ENCODE measurements around the gene CYFIP1.

CYFIP1 gene

DNA sequence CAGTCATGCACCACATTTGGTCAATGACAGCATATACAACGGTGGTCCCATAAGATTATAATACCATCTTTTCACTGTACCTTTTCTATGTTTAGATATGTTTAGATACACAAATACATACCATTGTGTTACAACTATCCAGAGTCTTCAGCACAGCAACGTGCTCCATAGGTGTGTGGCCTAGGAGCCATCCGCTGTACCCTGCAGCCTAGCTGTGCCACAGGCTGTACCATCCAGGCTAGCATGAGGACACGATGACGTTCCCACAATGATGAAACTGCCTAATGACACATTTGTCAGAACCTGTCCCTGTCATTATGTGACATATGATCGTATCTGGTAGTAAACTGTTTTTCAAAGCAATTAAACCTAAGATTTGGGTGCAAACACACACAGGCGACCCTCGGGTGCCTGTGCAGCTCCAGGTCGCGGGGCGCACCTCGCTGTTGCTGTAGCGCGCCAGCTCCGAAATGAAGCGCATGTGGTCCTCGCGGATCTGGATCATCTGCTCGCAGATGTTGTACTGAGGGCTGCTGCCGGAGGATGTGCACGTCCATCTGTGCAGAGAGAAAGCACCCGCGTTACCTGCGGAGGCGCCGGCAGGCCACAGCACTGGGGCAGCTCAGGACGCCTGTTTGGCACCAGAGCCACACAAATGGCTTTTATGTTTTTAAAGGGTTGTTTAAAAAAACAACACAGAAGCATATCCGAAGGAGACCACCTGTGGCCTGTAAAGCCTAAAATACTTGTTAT is 48.2 kb downstream of the CYFIP1 start:
- TF ChIP-seq, protein P1, sequence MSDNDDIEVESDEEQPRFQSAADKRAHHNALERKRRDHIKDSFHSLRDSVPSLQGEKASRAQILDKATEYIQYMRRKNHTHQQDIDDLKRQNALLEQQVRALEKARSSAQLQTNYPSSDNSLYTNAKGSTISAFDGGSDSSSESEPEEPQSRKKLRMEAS (IDR thresholded peaks at IDR 0.05; ENCODE audit: low read depth, low read length): no peak
- TF ChIP-seq, protein P2, sequence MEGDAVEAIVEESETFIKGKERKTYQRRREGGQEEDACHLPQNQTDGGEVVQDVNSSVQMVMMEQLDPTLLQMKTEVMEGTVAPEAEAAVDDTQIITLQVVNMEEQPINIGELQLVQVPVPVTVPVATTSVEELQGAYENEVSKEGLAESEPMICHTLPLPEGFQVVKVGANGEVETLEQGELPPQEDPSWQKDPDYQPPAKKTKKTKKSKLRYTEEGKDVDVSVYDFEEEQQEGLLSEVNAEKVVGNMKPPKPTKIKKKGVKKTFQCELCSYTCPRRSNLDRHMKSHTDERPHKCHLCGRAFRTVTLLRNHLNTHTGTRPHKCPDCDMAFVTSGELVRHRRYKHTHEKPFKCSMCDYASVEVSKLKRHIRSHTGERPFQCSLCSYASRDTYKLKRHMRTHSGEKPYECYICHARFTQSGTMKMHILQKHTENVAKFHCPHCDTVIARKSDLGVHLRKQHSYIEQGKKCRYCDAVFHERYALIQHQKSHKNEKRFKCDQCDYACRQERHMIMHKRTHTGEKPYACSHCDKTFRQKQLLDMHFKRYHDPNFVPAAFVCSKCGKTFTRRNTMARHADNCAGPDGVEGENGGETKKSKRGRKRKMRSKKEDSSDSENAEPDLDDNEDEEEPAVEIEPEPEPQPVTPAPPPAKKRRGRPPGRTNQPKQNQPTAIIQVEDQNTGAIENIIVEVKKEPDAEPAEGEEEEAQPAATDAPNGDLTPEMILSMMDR (IDR thresholded peaks at IDR 0.05; ENCODE audit: low read depth, low read length): no peak
- TF ChIP-seq POLR2A (IDR thresholded peaks at IDR 0.05; ENCODE audit: extremely low read depth, insufficient read length): no peak
- no peak for TF ChIP-seq MYC (IDR thresholded peaks at IDR 0.05; ENCODE audit: low read depth, low read length)
- no peak overlapping the region for H3K4me3 ChIP-seq (ENCODE audit: low read depth, low read length)
- no peak for DNase-seq (ENCODE audit: low read depth)

DNA sequence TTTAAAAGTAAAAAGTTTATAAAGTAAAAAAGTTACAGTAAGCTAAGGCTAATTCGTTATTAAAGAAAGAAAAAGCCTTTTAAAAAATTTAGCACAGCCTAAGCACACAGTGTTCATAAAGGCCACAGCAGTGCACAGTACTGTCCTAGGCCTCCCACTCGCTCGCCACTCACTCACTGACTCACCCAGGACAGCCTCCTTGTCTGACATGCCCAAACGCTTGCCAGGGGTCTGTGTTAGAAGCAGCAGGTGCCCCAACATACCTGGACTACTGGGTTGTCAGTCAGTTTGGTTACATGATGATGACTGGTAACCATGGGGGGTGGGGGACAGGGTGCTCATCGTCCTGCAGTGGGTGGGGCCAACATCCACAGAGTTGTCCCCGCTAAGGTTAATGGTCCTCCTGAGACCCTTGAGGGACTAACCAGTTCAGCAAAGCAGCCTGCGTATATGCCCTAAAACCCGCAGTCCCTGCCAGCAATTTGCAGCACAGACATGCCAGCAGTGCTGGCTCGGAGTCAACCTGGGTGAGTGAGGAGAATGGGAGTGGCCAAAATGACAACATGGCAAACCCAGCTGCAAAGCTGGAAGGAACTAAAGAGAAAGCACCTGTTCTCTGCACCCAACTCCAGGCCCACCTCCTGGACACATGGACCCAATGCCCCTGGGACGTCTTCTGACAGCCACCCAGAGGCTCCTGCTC is 49.2 kb downstream of the CYFIP1 start:
- no peak overlapping the region for H3K4me3 ChIP-seq (ENCODE audit: low read depth, low read length)
- DNase-seq (ENCODE audit: low read depth): no peak
- TF ChIP-seq POLR2A (IDR thresholded peaks at IDR 0.05; ENCODE audit: extremely low read depth, insufficient read length): no peak
- TF ChIP-seq, protein P2 (IDR thresholded peaks at IDR 0.05; ENCODE audit: low read depth, low read length): no peak
- no peak for TF ChIP-seq MYC (IDR thresholded peaks at IDR 0.05; ENCODE audit: low read depth, low read length)
- TF ChIP-seq, protein P1 (IDR thresholded peaks at IDR 0.05; ENCODE audit: low read depth, low read length): no peak

DNA sequence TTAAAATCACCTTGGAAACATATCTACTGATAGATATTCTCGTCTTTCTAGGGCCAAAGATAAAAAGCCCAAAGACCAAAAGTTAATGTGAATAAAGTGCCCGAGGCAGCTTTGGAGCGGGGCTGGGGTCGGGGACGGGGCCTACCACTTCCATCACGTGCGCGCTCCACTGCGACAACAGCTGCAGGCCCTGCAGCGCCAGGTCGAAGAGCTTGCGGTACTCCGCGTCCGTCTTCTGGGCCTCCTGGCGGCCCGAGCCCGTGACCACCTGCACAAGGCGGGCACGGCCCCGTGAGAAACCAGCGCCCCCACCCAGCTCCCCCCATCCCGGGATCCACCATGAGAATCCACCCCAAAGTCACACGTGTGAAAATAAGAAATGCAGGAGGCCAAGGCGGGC is 52.4 kb downstream of the CYFIP1 start:
- TF ChIP-seq, protein P1 (IDR thresholded peaks at IDR 0.05; ENCODE audit: low read depth, low read length): no peak
- no peak for TF ChIP-seq POLR2A (IDR thresholded peaks at IDR 0.05; ENCODE audit: extremely low read depth, insufficient read length)
- TF ChIP-seq, protein P2 (IDR thresholded peaks at IDR 0.05; ENCODE audit: low read depth, low read length): no peak
- TF ChIP-seq MYC (IDR thresholded peaks at IDR 0.05; ENCODE audit: low read depth, low read length): no peak
- no peak overlapping the region for H3K4me3 ChIP-seq (ENCODE audit: low read depth, low read length)
- DNase-seq (ENCODE audit: low read depth): no peak

DNA sequence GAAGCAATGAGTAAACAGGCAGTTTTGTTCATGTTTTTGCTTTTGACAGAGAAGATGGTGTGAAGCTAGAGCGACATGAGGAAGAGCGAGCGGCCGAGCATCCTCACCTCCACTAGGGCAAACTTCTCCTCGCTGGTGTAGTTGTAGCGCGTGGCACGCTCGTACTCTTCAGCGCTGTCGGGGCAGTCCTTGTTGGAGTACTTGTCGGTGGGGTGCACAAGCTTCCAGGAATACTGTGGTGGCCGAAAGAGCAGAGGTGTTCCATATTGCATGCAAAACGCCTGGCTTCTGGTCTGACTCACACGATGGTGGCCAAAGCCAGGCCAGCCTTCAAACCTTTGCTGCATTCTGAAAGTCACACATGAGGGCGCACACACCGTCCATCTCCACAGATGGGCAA is 54.3 kb downstream of the CYFIP1 start:
- H3K4me3 ChIP-seq (ENCODE audit: low read depth, low read length): no peak overlapping the region
- TF ChIP-seq, protein P2 (IDR thresholded peaks at IDR 0.05; ENCODE audit: low read depth, low read length): no peak
- TF ChIP-seq POLR2A (IDR thresholded peaks at IDR 0.05; ENCODE audit: extremely low read depth, insufficient read length): no peak
- no peak for TF ChIP-seq MYC (IDR thresholded peaks at IDR 0.05; ENCODE audit: low read depth, low read length)
- TF ChIP-seq, protein P1 (IDR thresholded peaks at IDR 0.05; ENCODE audit: low read depth, low read length): no peak
- DNase-seq (ENCODE audit: low read depth): no peak

DNA sequence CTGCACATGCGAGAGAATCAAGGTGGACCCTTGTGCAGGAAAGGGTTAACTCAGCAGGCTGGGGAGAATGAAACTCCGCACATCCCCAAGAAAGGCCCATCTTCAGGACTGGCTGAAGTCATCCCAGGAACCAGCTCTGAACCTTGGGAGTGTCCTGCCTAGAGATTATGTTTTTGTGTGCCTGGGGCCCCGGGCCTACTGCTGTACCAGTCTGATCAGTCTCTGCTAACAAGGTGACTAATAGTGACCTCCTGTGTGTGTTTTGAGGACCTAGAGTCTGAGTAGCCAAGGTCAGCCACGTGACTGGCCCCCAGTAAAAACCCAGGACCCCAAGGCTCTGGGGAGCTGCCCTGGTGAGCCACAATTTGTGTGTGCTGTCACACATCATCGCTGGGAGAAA is 58.2 kb downstream of the CYFIP1 start:
- no peak for TF ChIP-seq MYC (IDR thresholded peaks at IDR 0.05; ENCODE audit: low read depth, low read length)
- TF ChIP-seq, protein P1 (IDR thresholded peaks at IDR 0.05; ENCODE audit: low read depth, low read length): no peak
- TF ChIP-seq, protein P2 (IDR thresholded peaks at IDR 0.05; ENCODE audit: low read depth, low read length): no peak
- TF ChIP-seq POLR2A (IDR thresholded peaks at IDR 0.05; ENCODE audit: extremely low read depth, insufficient read length): no peak
- no peak overlapping the region for H3K4me3 ChIP-seq (ENCODE audit: low read depth, low read length)
- no peak for DNase-seq (ENCODE audit: low read depth)

Measured in NB4 (cell line).